HEK293 (cell line): ENCODE measurements around the gene PAPOLG.
A peak's percentile ranks its signal among the peaks of the same experiment; 100 is the strongest.

ENCODE experiments used
- EGR2 ChIP-seq: fragments of 450-650 bp; formaldehyde crosslinking; IDR thresholded peaks from 2 replicates; pipeline ENCODE4 v1.5.1; 2016; ENCODE audit warnings: low read depth, missing biosample characterization, missing genetic modification characterization
- KLF1 ChIP-seq: fragments of 450-650 bp; formaldehyde crosslinking; IDR thresholded peaks from 2 replicates; pipeline ENCODE4 v1.5.1; 2016; ENCODE audit warnings: missing biosample characterization, missing genetic modification characterization
- KLF9 ChIP-seq: fragments of 450-650 bp; formaldehyde crosslinking; IDR thresholded peaks from 2 replicates; pipeline ENCODE4 v1.5.1; 2016; ENCODE audit warnings: missing biosample characterization, missing genetic modification characterization, low read depth
- SCRT1 ChIP-seq: fragments of 450-650 bp; formaldehyde crosslinking; IDR thresholded peaks from 2 replicates; pipeline ENCODE4 v1.5.1; 2016; ENCODE audit warnings: missing biosample characterization, missing genetic modification characterization, borderline replicate concordance
- SP2 ChIP-seq: fragments of 450-650 bp; formaldehyde crosslinking; IDR thresholded peaks from 2 replicates; pipeline ENCODE4 v1.5.1; 2016; ENCODE audit warnings: missing biosample characterization, missing genetic modification characterization
- YY2 ChIP-seq: fragments of 450-650 bp; formaldehyde crosslinking; IDR thresholded peaks from 2 replicates; pipeline ENCODE4 v1.5.1; 2016; ENCODE audit warnings: missing biosample characterization, missing genetic modification characterization
- ZBTB10 ChIP-seq: fragments of 450-650 bp; formaldehyde crosslinking; IDR thresholded peaks from 2 replicates; pipeline ENCODE4 v1.5.1; 2016; ENCODE audit warnings: missing biosample characterization, missing genetic modification characterization
- ZBTB17 ChIP-seq: fragments of 450-650 bp; formaldehyde crosslinking; IDR thresholded peaks from 2 replicates; pipeline ENCODE4 v1.5.1; 2016; ENCODE audit warnings: missing biosample characterization, missing genetic modification characterization
- ZBTB20 ChIP-seq: fragments of 450-650 bp; formaldehyde crosslinking; IDR thresholded peaks from 2 replicates; pipeline ENCODE4 v1.5.1; 2016; ENCODE audit warnings: missing biosample characterization, missing genetic modification characterization
- ZBTB48 ChIP-seq: fragments of 450-650 bp; formaldehyde crosslinking; IDR thresholded peaks from 2 replicates; pipeline ENCODE4 v1.5.1; 2016; ENCODE audit warnings: missing biosample characterization, missing genetic modification characterization
- ZIC2 ChIP-seq: fragments of 450-650 bp; formaldehyde crosslinking; IDR thresholded peaks from 2 replicates; pipeline ENCODE4 v1.5.1; 2016; ENCODE audit warnings: missing biosample characterization, missing genetic modification characterization
- ZNF10 ChIP-seq: fragments of 450-650 bp; formaldehyde crosslinking; IDR thresholded peaks from 2 replicates; pipeline ENCODE4 v1.5.1; 2017; ENCODE audit warnings: missing biosample characterization, missing genetic modification characterization
- ZNF112 ChIP-seq: fragments of 450-650 bp; formaldehyde crosslinking; IDR thresholded peaks from 2 replicates; pipeline ENCODE4 v1.5.0; 2017; ENCODE audit warnings: missing biosample characterization, missing genetic modification characterization
- ZNF114 ChIP-seq: fragments of 450-650 bp; formaldehyde crosslinking; IDR thresholded peaks from 2 replicates; pipeline ENCODE4 v1.5.0; 2017; ENCODE audit warnings: missing biosample characterization, missing genetic modification characterization
- ZNF140 ChIP-seq: fragments of 450-650 bp; formaldehyde crosslinking; IDR thresholded peaks from 2 replicates; pipeline ENCODE4 v1.5.1; 2016; ENCODE audit warnings: missing biosample characterization, missing genetic modification characterization
- ZNF175 ChIP-seq: fragments of 450-650 bp; formaldehyde crosslinking; IDR thresholded peaks from 2 replicates; pipeline ENCODE4 v1.5.1; 2016; ENCODE audit warnings: missing biosample characterization, missing genetic modification characterization
- ZNF18 ChIP-seq: fragments of 450-650 bp; formaldehyde crosslinking; IDR thresholded peaks from 2 replicates; pipeline ENCODE4 v1.5.1; 2016; ENCODE audit warnings: missing biosample characterization, missing genetic modification characterization
- ZNF23 ChIP-seq: fragments of 450-650 bp; formaldehyde crosslinking; IDR thresholded peaks from 2 replicates; pipeline ENCODE4 v1.5.1; 2016; ENCODE audit warnings: missing biosample characterization, missing genetic modification characterization, borderline replicate concordance
- ZNF266 ChIP-seq: fragments of 450-650 bp; formaldehyde crosslinking; IDR thresholded peaks from 2 replicates; pipeline ENCODE4 v1.5.1; 2016; ENCODE audit warnings: missing biosample characterization, missing genetic modification characterization, low read depth
- ZNF510 ChIP-seq: fragments of 450-650 bp; formaldehyde crosslinking; IDR thresholded peaks from 2 replicates; pipeline ENCODE4 v1.5.1; 2018; ENCODE audit warnings: mild to moderate bottlenecking, missing genetic modification characterization, missing biosample characterization; ENCODE audit not compliant: insufficient replicate concordance
- ZNF596 ChIP-seq: fragments of 450-650 bp; IDR thresholded peaks from 2 replicates; pipeline ENCODE4 v1.5.0; 2018; ENCODE audit warnings: missing biosample characterization, mild to moderate bottlenecking, missing genetic modification characterization, moderate library complexity
- ZNF626 ChIP-seq: fragments of 450-650 bp; sonication (Bioruptor Pico); formaldehyde crosslinking; IDR thresholded peaks from 2 replicates; pipeline ENCODE4 v1.5.1; 2018; ENCODE audit warnings: missing biosample characterization, missing genetic modification characterization, inconsistent platforms
- ZNF639 ChIP-seq: fragments of 450-650 bp; formaldehyde crosslinking; IDR thresholded peaks from 2 replicates; pipeline ENCODE4 v1.5.1; 2016; ENCODE audit warnings: missing biosample characterization, missing genetic modification characterization
- ZNF791 ChIP-seq: fragments of 450-650 bp; formaldehyde crosslinking; IDR thresholded peaks from 2 replicates; pipeline ENCODE4 v1.5.1; 2016; ENCODE audit warnings: missing biosample characterization, missing genetic modification characterization
- ZNF843 ChIP-seq: fragments of 450-650 bp; formaldehyde crosslinking; IDR thresholded peaks from 2 replicates; pipeline ENCODE4 v1.5.1; 2016; ENCODE audit warnings: missing biosample characterization, missing genetic modification characterization
- ZSCAN23 ChIP-seq: fragments of 450-650 bp; formaldehyde crosslinking; IDR thresholded peaks from 2 replicates; pipeline ENCODE4 v1.5.1; 2016; ENCODE audit warnings: missing biosample characterization, missing genetic modification characterization
- TF ChIP-seq, protein P1 (sequence below): fragments of 450-650 bp; IDR thresholded peaks from 2 replicates; pipeline ENCODE4 v1.5.1; 2018; ENCODE audit warnings: missing biosample characterization, missing genetic modification characterization
- TF ChIP-seq, protein P2 (sequence below): fragments of 450-650 bp; formaldehyde crosslinking; IDR thresholded peaks from 2 replicates; pipeline ENCODE4 v1.5.1; 2016; ENCODE audit warnings: missing biosample characterization, missing genetic modification characterization

PAPOLG gene

GRCh38 chr2:60806988-60807681 lies 51.1 kb downstream of the PAPOLG start (continued):
- TF ChIP-seq SCRT1 (tag by site-specific recombination) (no peak), ZBTB48 (peak; percentile 94), ZNF112 (tag by site-specific recombination) (no peak), ZNF175 (tag by site-specific recombination) (no peak), ZBTB10 (no peak), ZNF626 (no peak), KLF1 (no peak), ZNF140 (tag by site-specific recombination) (no peak), ZNF10 (tag by site-specific recombination) (no peak), ZNF114 (tag by site-specific recombination) (no peak), ZNF596 (tag by site-specific recombination) (no peak), ZNF791 (tag by site-specific recombination) (no peak), ZBTB17 (tag by site-specific recombination) (peak; percentile 96), ZIC2 (tag by site-specific recombination) (peak; percentile 89), KLF9 (tag by site-specific recombination) (peak; percentile 59), ZNF843 (no peak), ZNF23 (tag by site-specific recombination) (no peak), ZSCAN23 (tag by site-specific recombination) (no peak), EGR2 (tag by site-specific recombination) (peak; percentile 68; the same call in 1 of the 2 replicates), YY2 (tag by site-specific recombination) (no peak), ZNF639 (tag by site-specific recombination) (no peak), SP2 (0 out of 2 replicates have a peak, but pooled peaks have one; percentile 7), ZNF18 (no peak), ZNF266 (no peak), ZNF510 (tag by site-specific recombination) (no peak), ZBTB20 (tag by site-specific recombination) (no peak)
- TF ChIP-seq, protein P1, sequence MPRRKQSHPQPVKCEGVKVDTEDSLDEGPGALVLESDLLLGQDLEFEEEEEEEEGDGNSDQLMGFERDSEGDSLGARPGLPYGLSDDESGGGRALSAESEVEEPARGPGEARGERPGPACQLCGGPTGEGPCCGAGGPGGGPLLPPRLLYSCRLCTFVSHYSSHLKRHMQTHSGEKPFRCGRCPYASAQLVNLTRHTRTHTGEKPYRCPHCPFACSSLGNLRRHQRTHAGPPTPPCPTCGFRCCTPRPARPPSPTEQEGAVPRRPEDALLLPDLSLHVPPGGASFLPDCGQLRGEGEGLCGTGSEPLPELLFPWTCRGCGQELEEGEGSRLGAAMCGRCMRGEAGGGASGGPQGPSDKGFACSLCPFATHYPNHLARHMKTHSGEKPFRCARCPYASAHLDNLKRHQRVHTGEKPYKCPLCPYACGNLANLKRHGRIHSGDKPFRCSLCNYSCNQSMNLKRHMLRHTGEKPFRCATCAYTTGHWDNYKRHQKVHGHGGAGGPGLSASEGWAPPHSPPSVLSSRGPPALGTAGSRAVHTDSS (tag by site-specific recombination) = no peak
- TF ChIP-seq, protein P2, sequence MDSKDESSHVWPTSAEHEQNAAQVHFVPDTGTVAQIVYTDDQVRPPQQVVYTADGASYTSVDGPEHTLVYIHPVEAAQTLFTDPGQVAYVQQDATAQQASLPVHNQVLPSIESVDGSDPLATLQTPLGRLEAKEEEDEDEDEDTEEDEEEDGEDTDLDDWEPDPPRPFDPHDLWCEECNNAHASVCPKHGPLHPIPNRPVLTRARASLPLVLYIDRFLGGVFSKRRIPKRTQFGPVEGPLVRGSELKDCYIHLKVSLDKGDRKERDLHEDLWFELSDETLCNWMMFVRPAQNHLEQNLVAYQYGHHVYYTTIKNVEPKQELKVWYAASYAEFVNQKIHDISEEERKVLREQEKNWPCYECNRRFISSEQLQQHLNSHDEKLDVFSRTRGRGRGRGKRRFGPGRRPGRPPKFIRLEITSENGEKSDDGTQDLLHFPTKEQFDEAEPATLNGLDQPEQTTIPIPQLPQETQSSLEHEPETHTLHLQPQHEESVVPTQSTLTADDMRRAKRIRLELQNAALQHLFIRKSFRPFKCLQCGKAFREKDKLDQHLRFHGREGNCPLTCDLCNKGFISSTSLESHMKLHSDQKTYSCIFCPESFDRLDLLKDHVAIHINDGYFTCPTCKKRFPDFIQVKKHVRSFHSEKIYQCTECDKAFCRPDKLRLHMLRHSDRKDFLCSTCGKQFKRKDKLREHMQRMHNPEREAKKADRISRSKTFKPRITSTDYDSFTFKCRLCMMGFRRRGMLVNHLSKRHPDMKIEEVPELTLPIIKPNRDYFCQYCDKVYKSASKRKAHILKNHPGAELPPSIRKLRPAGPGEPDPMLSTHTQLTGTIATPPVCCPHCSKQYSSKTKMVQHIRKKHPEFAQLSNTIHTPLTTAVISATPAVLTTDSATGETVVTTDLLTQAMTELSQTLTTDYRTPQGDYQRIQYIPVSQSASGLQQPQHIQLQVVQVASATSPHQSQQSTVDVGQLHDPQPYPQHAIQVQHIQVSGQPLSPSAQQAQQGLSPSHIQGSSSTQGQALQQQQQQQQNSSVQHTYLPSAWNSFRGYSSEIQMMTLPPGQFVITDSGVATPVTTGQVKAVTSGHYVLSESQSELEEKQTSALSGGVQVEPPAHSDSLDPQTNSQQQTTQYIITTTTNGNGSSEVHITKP = peak; percentile 63
